GM12878 (cell line): ENCODE data around the gene NUDT16. TPM values are rescaled to one million over a fixed set of nuclear protein-coding genes. Genes with fewer than 3 reads are reported as not detected.
"Not testable (repeated sequence)": the region's sequence is repeated elsewhere in the genome, so short reads cannot be mapped to it uniquely, and the experiment has no call there.

Experiments
- ATAC-seq: fragments of 200-7000 bp; cut with Tn5 transposase; 3 replicates; pipeline ENCODE4 v1.9.1; 2020; ENCODE audit warnings: mild to moderate bottlenecking, moderate library complexity
- BruUV-seq: library from RNA; stranded (reverse); fragments of 400-500 nt; replicated peaks from 2 replicates; lab custom pipeline; 2021; lab: Mats Ljungman, UMichigan
- CTCF ChIA-PET: fragments of 300-600 bp; sonication (Branson Sonifier 250); formaldehyde crosslinking; extraction: SDS; loops from one replicate; lab custom pipeline; 2021; ENCODE audit warnings: inconsistent platforms; lab: Yijun Ruan, JAX
- POLR2A ChIA-PET: fragments of 350-600 bp; formaldehyde crosslinking; extraction: SDS; loops from one replicate; lab custom pipeline; 2021; ENCODE audit warnings: inconsistent platforms; lab: Charles Lee
- RAD21 ChIA-PET: fragments of 300-600 bp; sonication (Branson Sonifier 250); formaldehyde crosslinking; loops from one replicate; lab custom pipeline; 2023; ENCODE audit warnings: antibody characterized with exemption; ENCODE audit not compliant: unreplicated experiment; lab: Charles Lee
- SMC1A ChIA-PET: fragments of 300-600 bp; sonication (Branson Sonifier 250); formaldehyde crosslinking; loops from one replicate; lab custom pipeline; 2023; ENCODE audit not compliant: unreplicated experiment, uncharacterized antibody; lab: Charles Lee
- DNase-seq: peaks from one replicate; pipeline ENCODE4 v3.0.0-alpha.2; 2011; ENCODE audit warnings: low read depth, low spot score
- FAIRE-seq: peaks from 3 replicates; lab custom pipeline; 2011; peaks lifted over from hg19 to GRCh38; lab: Jason Lieb, UNC
- H2AFZ ChIP-seq: 2 replicates; pipeline ENCODE4 v1.6.0; 2011; ENCODE audit warnings: low read depth, low read length, control low read depth; ENCODE audit not compliant: control insufficient read depth
- H3K27ac ChIP-seq: 2 replicates; pipeline ENCODE4 v1.5.1; 2011; ENCODE audit warnings: control low read depth; ENCODE audit not compliant: control insufficient read depth, insufficient read depth
- H3K27me3 ChIP-seq, 2 experiments: replicated peaks in 1 of 2; 2 replicates each; pipeline versions ENCODE4 v1.6.0 to v1.6.1; 2011; ENCODE audit warnings: low read length in 1 of 2; ENCODE audit not compliant: control insufficient read depth in 2 of 2, insufficient read depth in 2 of 2
- H3K36me3 ChIP-seq, 2 experiments: 2 replicates each; pipeline ENCODE4 v1.5.1; 2011; ENCODE audit warnings: low read length in 1 of 2; ENCODE audit not compliant: control insufficient read depth in 2 of 2, insufficient read depth in 2 of 2
- H3K4me1 ChIP-seq: 2 replicates; pipeline ENCODE4 v1.6.1; 2011; ENCODE audit warnings: mild to moderate bottlenecking, low read length, moderate library complexity, mixed read lengths; ENCODE audit not compliant: control insufficient read depth, insufficient read depth
- H3K4me2 ChIP-seq: 2 replicates; pipeline ENCODE4 v1.6.0; 2011; ENCODE audit warnings: control low read depth; ENCODE audit not compliant: control insufficient read depth, insufficient read depth
- H3K4me3 ChIP-seq: fragments of 200-600 bp; sonication (generic); 2 replicates; pipeline ENCODE4 v1.5.1; 2016
- H3K79me2 ChIP-seq: 2 replicates; pipeline ENCODE4 v1.6.0; 2011; ENCODE audit warnings: low read length; ENCODE audit not compliant: control insufficient read depth, insufficient read depth
- H3K9ac ChIP-seq: 2 replicates; pipeline ENCODE4 v1.8.0; 2011; ENCODE audit warnings: low read length, control low read depth, mixed read lengths; ENCODE audit not compliant: control insufficient read depth, insufficient read depth
- H3K9me3 ChIP-seq: replicated peaks from 3 replicates; pipeline ENCODE4 v1.5.1; 2011; ENCODE audit warnings: mild to moderate bottlenecking, low read length; ENCODE audit not compliant: control insufficient read depth, insufficient read depth
- H4K20me1 ChIP-seq: 2 replicates; pipeline ENCODE4 v1.6.0; 2011; ENCODE audit not compliant: control insufficient read depth, insufficient read depth
- LARP7 ChIP-seq: fragments of 450-650 bp; IDR thresholded peaks from 2 replicates; pipeline ENCODE4 v1.6.1; 2017; ENCODE audit warnings: mild to moderate bottlenecking
- MTA2 ChIP-seq: fragments of 450-650 bp; IDR thresholded peaks from 2 replicates; pipeline ENCODE4 v1.6.1; 2016; ENCODE audit warnings: low read depth, mild to moderate bottlenecking, moderate library complexity
- NBN ChIP-seq: fragments of 450-650 bp; IDR thresholded peaks from 2 replicates; pipeline ENCODE4 v1.6.1; 2016
- POU2F2 ChIP-seq: IDR thresholded peaks from 3 replicates; pipeline ENCODE4 v1.6.1; 2011; ENCODE audit warnings: low read depth, mild to moderate bottlenecking, low read length, borderline replicate concordance
- TCF3 ChIP-seq: IDR thresholded peaks from 2 replicates; pipeline ENCODE4 v1.6.1; 2012; ENCODE audit warnings: low read depth, mild to moderate bottlenecking, low read length, borderline replicate concordance; ENCODE audit not compliant: insufficient read depth
- WGBS: methylation state at CpG from one replicate; pipeline ENCODE4 v1.1.6; 2016; ENCODE audit warnings: low lambda C conversion rate; ENCODE audit not compliant: insufficient replicate concordance, insufficient coverage; ENCODE audit errors: missing lambda C conversion rate; 5-methylcytosine and 5-hydroxymethylcytosine counted together
- in situ Hi-C: fragments of 300-500 bp; cut with MboI; formaldehyde crosslinking; loops from 9 replicates; pipeline ENCODE4 v1.14.3; 2018; ENCODE audit warnings: mixed read lengths
- intact Hi-C: fragments of 100-400 bp; cut with micrococcal nuclease; formaldehyde crosslinking; loops from one replicate; pipeline ENCODE4 v1.14.2; 2022; ENCODE audit not compliant: unreplicated experiment
- polyA plus RNA-seq, 11 experiments: library from polyadenylated mRNA; depleted of rRNA in 4 of 11; unstranded in 6 of 11; stranded (reverse) in 5 of 11; fragments of >200 nt; fragmentation: Nextera tagmentation in 4 of 11; fragmentation: Illumina TruSeq in 1 of 11; extraction: Ambion mirVana in 4 of 11; extraction: Trizol in 1 of 11; gene quantifications; 1 replicate in 1 of 11; 2 replicates in 10 of 11; pipeline versions ENCODE4 v1.2.1 to v1.2.3, GENCODE V29; 2011 to 2016; ENCODE audit warnings: inconsistent platforms in 2 of 11, missing spikeins in 2 of 11, low read depth in 1 of 11
- total RNA-seq, 4 experiments: library from RNA; depleted of rRNA in 3 of 4; stranded (reverse); fragments of >200 nt in 3 of 4; fragmentation: Illumina TruSeq in 1 of 4; extraction: Trizol in 1 of 4; gene quantifications; 2 replicates each; pipeline versions ENCODE4 v1.2.1 to v1.2.3, GENCODE V29; 2013 to 2021

Gene NUDT16
- total and polyA plus RNA-seq, 10 of the 15 experiments (the other 5 are each of a cell fraction or from before 2014, with no cell fraction given) = 1.4 to 16.6 (median 10.4) TPM

DNA sequence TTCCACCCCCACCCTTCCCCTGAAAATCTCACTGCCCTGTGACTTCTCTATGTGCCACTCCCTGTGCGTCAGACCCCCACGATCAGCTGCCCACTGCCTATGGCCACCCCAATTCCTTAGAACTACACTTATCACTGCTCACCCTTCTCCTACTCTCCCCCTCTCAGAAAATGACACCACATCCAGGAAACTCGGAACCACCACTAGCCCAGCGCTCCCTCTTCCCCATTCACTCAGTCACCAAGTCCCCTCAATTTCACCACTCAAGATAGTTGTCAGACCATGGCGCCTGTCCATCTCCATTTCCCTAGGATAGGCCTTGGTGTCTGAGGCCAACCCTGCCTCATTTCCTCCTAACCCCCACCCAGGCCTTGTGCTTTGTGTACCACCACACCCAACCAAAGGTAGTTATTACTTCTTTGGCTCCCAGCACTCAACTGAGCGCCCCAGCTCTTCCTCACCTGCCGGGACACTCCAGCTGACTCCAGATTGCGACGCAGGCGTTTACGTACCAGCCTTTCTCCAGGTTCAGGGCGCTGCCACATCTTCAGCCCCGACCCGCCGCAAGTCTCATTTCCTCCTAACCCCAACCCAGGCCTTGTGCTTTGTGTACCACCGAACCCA lies 641 bp upstream of the NUDT16 start:
- intact Hi-C loops = loop anchor here (5.0 kb wide), 1 partner anchor 354 kb away; the partner anchor contains the start of genes ASTE1 and NEK11
- H3K36me3 ChIP-seq = not testable (repeated sequence)
- BruUV-seq = TSS peak; percentile 70
- POLR2A ChIA-PET = interaction anchor here (0.6 to 1.9 kb wide), 4 partner anchors 9 to 55 kb away, joined by 3 to 7 read pairs (median 4); no protein-coding TSS in a partner anchor
- H2AFZ ChIP-seq = peak overlapping the region; percentile 64
- TF ChIP-seq MTA2 = 0 out of 2 replicates have a peak, but pooled peaks have one; percentile 14
- TF ChIP-seq NBN = 0 out of 2 replicates have a peak, but pooled peaks have one; percentile 13
- TF ChIP-seq TCF3 = 0 out of 2 replicates have a peak, but pooled peaks have one; percentile 8
- TF ChIP-seq POU2F2 = peak; percentile 56; the same call in 1 of the 3 replicates
- TF ChIP-seq LARP7 = peak; percentile 41; the same call in 1 of the 2 replicates
- TF ChIP-seq, all 136 proteins: peak for 5; not testable (repeated sequence) for 131
- DNase-seq, ATAC-seq, H4K20me1 ChIP-seq, in situ Hi-C loops, H3K79me2 ChIP-seq, H3K4me1 ChIP-seq, H3K27me3 ChIP-seq, H3K9me3 ChIP-seq: not testable (repeated sequence)
- RAD21 ChIA-PET = interaction anchor here (1.4 kb wide), 1 partner anchor 119 kb away, joined by 3 read pairs; no protein-coding TSS in a partner anchor
- peak overlapping the region; percentile 45 for H3K4me2 ChIP-seq
- H3K4me3 ChIP-seq = peak overlapping the region; percentile 90
- H3K9ac ChIP-seq = peak overlapping the region; percentile 57
- FAIRE-seq = peak; percentile 75
- H3K27ac ChIP-seq = peak overlapping the region; percentile 29
- SMC1A ChIA-PET = interaction anchor here (0.9 to 1.3 kb wide), 2 partner anchors 415 to 488 kb away, joined by 3 read pairs; no protein-coding TSS in a partner anchor
- WGBS = 2% methylated on average over 16 of the region's 16 CpGs
- CTCF ChIA-PET = interaction anchor here (0.6 to 1.5 kb wide), 4 partner anchors 10 to 415 kb away, joined by 3 read pairs; no protein-coding TSS in a partner anchor
